WTC11 (cell line): Measurements from ENCODE around the gene RNF224. TPM values are rescaled to one million over a fixed set of nuclear protein-coding genes. Genes with fewer than 3 reads are reported as not detected.
A peak's percentile ranks its signal among the peaks of the same experiment; 100 is the strongest.

ENCODE experiments used
- ATAC-seq: fragments of 200-7000 bp; cut with Tn5 transposase; 2 replicates; pipeline ENCODE4 v1.10.0; 2021; ENCODE audit warnings: mild to moderate bottlenecking, moderate library complexity
- CTCF ChIA-PET: fragments of 300-600 bp; sonication (Branson Sonifier 250); formaldehyde crosslinking; loops from one replicate; lab custom pipeline; 2021; ENCODE audit warnings: antibody characterized with exemption; lab: Charles Lee
- POLR2A ChIA-PET: fragments of 350-600 bp; sonication (Branson Sonifier 250); formaldehyde crosslinking; loops from one replicate; lab custom pipeline; 2021; ENCODE audit warnings: antibody characterized with exemption; lab: Charles Lee
- DNase-seq: peaks from one replicate; pipeline ENCODE4 v3.0.0; 2021; ENCODE audit warnings: low spot score
- H3K27ac Mint-ChIP-seq: 2 replicates; pipeline ENCODE4 v1.8.0; 2021; ENCODE audit warnings: mixed read lengths
- H3K27me3 Mint-ChIP-seq: 2 replicates; pipeline ENCODE4 v1.8.0; 2021; ENCODE audit warnings: low read depth, mild to moderate bottlenecking, moderate library complexity, mixed read lengths
- H3K36me3 Mint-ChIP-seq: 2 replicates; pipeline ENCODE4 v1.8.0; 2021; ENCODE audit warnings: mixed read lengths
- H3K4me1 Mint-ChIP-seq: 2 replicates; pipeline ENCODE4 v1.8.0; 2022; ENCODE audit warnings: mixed read lengths
- H3K4me3 Mint-ChIP-seq: 2 replicates; pipeline ENCODE4 v1.8.0; 2021; ENCODE audit warnings: mild to moderate bottlenecking, moderate library complexity, mixed read lengths
- H3K9me3 Mint-ChIP-seq: 2 replicates; pipeline ENCODE4 v1.8.0; 2021; ENCODE audit warnings: mixed read lengths
- EMX1 ChIP-seq: fragments of 250-450 bp; sonication (Bioruptor Pico); IDR thresholded peaks from 2 replicates; pipeline ENCODE4 v1.8.0; 2021; ENCODE audit warnings: mild to moderate bottlenecking
- ESRRA ChIP-seq: sonication (generic); formaldehyde crosslinking; IDR thresholded peaks from 2 replicates; pipeline ENCODE4 v1.8.1; 2022; ENCODE audit warnings: mild to moderate bottlenecking, missing genetic modification reagents, borderline replicate concordance
- ETV6 ChIP-seq: sonication (generic); formaldehyde crosslinking; IDR thresholded peaks from 2 replicates; pipeline ENCODE4 v1.8.1; 2022; ENCODE audit warnings: mild to moderate bottlenecking, missing genetic modification reagents
- GABPB1 ChIP-seq: sonication (generic); formaldehyde crosslinking; IDR thresholded peaks from 2 replicates; pipeline ENCODE4 v1.8.1; 2023; ENCODE audit warnings: mild to moderate bottlenecking, missing genetic modification reagents
- GRHL2 ChIP-seq: fragments of 250-450 bp; sonication (Bioruptor Pico); IDR thresholded peaks from 2 replicates; pipeline ENCODE4 v1.8.0; 2022; ENCODE audit warnings: mild to moderate bottlenecking, moderate library complexity; ENCODE audit not compliant: insufficient replicate concordance, severe bottlenecking
- KAT7 ChIP-seq: sonication (generic); formaldehyde crosslinking; IDR thresholded peaks from 2 replicates; pipeline ENCODE4 v1.8.1; 2023; ENCODE audit warnings: missing genetic modification reagents, mild to moderate bottlenecking, borderline replicate concordance
- NFE2L1 ChIP-seq: sonication (generic); formaldehyde crosslinking; IDR thresholded peaks from 2 replicates; pipeline ENCODE4 v1.8.1; 2023; ENCODE audit warnings: missing genetic modification reagents
- RORB ChIP-seq: fragments of 250-450 bp; sonication (Bioruptor Pico); IDR thresholded peaks from 2 replicates; pipeline ENCODE4 v1.9.0; 2021; ENCODE audit warnings: mild to moderate bottlenecking
- TCF7 ChIP-seq: sonication (generic); formaldehyde crosslinking; IDR thresholded peaks from 2 replicates; pipeline ENCODE4 v1.8.0; 2022; ENCODE audit warnings: mild to moderate bottlenecking, low read depth, missing genetic modification reagents, moderate library complexity
- TEAD1 ChIP-seq: sonication (generic); formaldehyde crosslinking; IDR thresholded peaks from 2 replicates; pipeline ENCODE4 v1.8.0; 2022; ENCODE audit warnings: mild to moderate bottlenecking, missing genetic modification reagents
- ZNF121 ChIP-seq: sonication (generic); formaldehyde crosslinking; IDR thresholded peaks from 2 replicates; pipeline ENCODE4 v1.8.0; 2023; ENCODE audit warnings: missing genetic modification reagents
- ZNF396 ChIP-seq: fragments of 250-450 bp; sonication (Bioruptor Pico); IDR thresholded peaks from 2 replicates; pipeline ENCODE4 v1.8.0; 2021; ENCODE audit warnings: mild to moderate bottlenecking, moderate library complexity, borderline replicate concordance
- ZNF416 ChIP-seq: fragments of 250-450 bp; sonication (Bioruptor Pico); IDR thresholded peaks from 2 replicates; pipeline ENCODE4 v1.9.0; 2021; ENCODE audit warnings: mild to moderate bottlenecking, inconsistent platforms
- ZNF423 ChIP-seq: fragments of 250-450 bp; sonication (Bioruptor Pico); IDR thresholded peaks from 2 replicates; pipeline ENCODE4 v2.1.2; 2022; ENCODE audit warnings: mild to moderate bottlenecking, moderate library complexity
- total RNA-seq: library from RNA; stranded (reverse); gene quantifications from 3 replicates; pipeline ENCODE4 v1.2.3, GENCODE V29; 2021
- TF ChIP-seq, protein P1 (sequence below): sonication (generic); formaldehyde crosslinking; IDR thresholded peaks from 2 replicates; pipeline ENCODE4 v1.8.1; 2023; ENCODE audit warnings: mild to moderate bottlenecking, moderate library complexity, missing genetic modification reagents
- TF ChIP-seq, protein P2 (sequence below): sonication (generic); formaldehyde crosslinking; IDR thresholded peaks from 2 replicates; pipeline ENCODE4 v1.8.1; 2022; ENCODE audit warnings: low read depth, mild to moderate bottlenecking, moderate library complexity, missing genetic modification reagents, borderline replicate concordance
- TF ChIP-seq, protein P3 (sequence below): sonication (generic); formaldehyde crosslinking; IDR thresholded peaks from 2 replicates; pipeline ENCODE4 v1.8.0; 2023; ENCODE audit warnings: missing genetic modification reagents, mild to moderate bottlenecking, borderline replicate concordance
- TF ChIP-seq, protein P4 (sequence below): sonication (generic); formaldehyde crosslinking; IDR thresholded peaks from 2 replicates; pipeline ENCODE4 v1.8.0; 2023; ENCODE audit warnings: mild to moderate bottlenecking, missing genetic modification reagents
- TF ChIP-seq, protein P5 (sequence below): fragments of 200-600 bp; IDR thresholded peaks from 2 replicates; pipeline ENCODE4 v1.8.0; 2022; ENCODE audit warnings: antibody characterized with exemption

RNF224 gene
- total RNA-seq, 1 experiment from 2014 or later: 0.59 TPM

DNA sequence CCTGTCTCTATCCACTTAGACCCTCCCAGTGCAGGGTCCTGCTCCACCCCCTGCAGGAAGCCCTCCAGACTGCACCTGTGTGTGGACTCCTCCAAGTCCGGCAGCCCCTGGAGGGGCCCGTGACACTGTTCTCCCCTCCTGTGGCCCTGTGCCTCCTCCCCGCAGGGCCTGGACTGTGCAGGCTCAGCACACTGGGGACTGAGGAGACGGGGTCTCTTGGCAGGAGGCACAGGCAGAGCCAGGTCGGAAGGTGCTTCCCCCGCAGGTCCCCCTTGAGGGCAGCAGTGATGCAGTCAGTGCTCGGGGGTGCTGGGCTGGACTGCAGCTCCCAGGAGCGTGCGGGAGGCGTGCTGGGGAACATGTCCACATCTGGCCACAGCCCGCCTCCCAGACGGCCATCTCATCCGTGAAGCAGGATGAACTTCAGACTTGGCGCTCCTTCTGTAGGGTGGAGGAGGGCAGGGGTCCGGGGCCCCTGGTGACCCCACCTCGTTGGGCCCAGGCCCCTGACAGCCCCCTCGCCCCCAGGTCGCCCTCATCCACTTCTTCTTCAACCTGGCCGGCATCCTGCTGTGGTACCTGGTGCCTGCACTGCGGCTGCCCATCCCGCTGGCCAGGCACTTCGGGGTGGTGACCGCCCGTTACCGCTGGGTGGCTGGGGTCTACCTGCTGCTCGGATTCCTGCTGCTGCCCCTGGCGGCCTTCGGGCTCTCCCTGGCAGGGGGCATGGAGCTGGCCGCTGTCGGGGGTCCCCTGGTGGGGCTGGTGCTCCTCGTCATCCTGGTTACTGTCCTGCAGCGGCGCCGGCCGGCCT, 8.3 kb downstream of the RNF224 start (continued):
- TF ChIP-seq ZNF416: no peak
- TF ChIP-seq RORB (CRISPR knock-in tag): no peak
- TF ChIP-seq TEAD1: no peak
- no peak for TF ChIP-seq ZNF121 (CRISPR knock-in tag)
- TF ChIP-seq, protein P1, sequence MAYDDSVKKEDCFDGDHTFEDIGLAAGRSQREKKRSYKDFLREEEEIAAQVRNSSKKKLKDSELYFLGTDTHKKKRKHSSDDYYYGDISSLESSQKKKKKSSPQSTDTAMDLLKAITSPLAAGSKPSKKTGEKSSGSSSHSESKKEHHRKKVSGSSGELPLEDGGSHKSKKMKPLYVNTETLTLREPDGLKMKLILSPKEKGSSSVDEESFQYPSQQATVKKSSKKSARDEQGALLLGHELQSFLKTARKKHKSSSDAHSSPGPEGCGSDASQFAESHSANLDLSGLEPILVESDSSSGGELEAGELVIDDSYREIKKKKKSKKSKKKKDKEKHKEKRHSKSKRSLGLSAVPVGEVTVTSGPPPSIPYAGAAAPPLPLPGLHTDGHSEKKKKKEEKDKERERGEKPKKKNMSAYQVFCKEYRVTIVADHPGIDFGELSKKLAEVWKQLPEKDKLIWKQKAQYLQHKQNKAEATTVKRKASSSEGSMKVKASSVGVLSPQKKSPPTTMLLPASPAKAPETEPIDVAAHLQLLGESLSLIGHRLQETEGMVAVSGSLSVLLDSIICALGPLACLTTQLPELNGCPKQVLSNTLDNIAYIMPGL (CRISPR knock-in tag): no peak
- no peak for TF ChIP-seq ESRRA (CRISPR knock-in tag)

DNA sequence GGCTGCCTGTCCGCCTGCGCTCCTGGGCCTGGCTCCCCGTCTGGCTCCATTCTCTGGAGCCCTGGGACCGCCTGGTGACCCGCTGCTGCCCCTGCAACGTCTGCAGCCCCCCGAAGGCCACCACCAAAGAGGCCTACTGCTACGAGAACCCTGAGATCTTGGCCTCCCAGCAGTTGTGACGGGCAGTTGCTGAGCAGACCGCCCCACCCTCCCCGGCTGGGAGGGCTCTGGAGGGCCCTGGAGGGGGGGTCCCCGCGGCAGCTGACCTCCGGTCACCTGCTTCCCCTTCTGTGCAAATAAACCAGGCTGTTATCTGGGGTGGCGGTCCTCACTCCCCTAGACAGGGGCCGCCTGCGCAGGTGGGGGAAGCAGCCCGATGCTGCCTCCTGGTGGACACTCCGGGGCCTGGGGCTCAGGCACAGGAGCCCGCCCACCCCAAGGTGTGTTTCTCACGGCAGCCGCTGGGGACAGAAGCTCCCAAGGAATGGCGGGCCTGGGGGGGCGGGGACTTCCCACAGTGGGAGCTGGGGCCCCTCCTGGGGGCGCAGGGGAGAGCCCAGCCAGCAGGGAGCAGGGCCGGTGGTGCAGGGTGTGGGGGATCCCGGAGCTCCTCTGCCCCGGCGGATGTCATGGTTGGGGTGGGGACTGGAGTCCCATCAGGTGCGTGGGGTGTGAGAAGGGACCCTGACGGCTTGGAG, 9.1 kb downstream of the RNF224 start:
- ChIA-PET CTCF (interaction anchor here (0.6 to 4.6 kb wide), 91 partner anchors 11 to 632 kb away, joined by 3 to 143 read pairs (median 6); partner anchors contain the start of genes CYSRT1, ENTPD2, ENTPD8 and EXD3), POLR2A (interaction anchor here (0.5 to 0.9 kb wide), 3 partner anchors 21 to 122 kb away, joined by 3 to 4 read pairs (median 3); partner anchors contain the start of genes DPP7 and NRARP)
- Mint-ChIP-seq H3K4me3 (no peak overlapping the region), H3K9me3 (no peaks in the 10 kb centered on the region), H3K27me3 (no peaks in the 10 kb centered on the region), H3K27ac (no peak overlapping the region), H3K4me1 (peaks cover 18% of the 10 kb centered on the region), H3K36me3 (no peaks in the 10 kb centered on the region)
- ATAC-seq (peak; percentile 23), DNase-seq (peak; percentile 96)
- TF ChIP-seq EMX1 (CRISPR knock-in tag) (no peak), GRHL2 (CRISPR knock-in tag) (no peak), ZNF423 (CRISPR knock-in tag) (peak; percentile 87), ETV6 (CRISPR knock-in tag) (peak; percentile 43; the same call in 1 of the 2 replicates), GABPB1 (CRISPR knock-in tag) (peak; percentile 52; the same call in 1 of the 2 replicates), TEAD1 (peak; percentile 77), KAT7 (CRISPR knock-in tag) (no peak), ZNF396 (no peak), ZNF121 (CRISPR knock-in tag) (no peak), NFE2L1 (CRISPR knock-in tag) (no peak), TCF7 (no peak)
- TF ChIP-seq, protein P1 (CRISPR knock-in tag): peak; percentile 88
- TF ChIP-seq, protein P2, sequence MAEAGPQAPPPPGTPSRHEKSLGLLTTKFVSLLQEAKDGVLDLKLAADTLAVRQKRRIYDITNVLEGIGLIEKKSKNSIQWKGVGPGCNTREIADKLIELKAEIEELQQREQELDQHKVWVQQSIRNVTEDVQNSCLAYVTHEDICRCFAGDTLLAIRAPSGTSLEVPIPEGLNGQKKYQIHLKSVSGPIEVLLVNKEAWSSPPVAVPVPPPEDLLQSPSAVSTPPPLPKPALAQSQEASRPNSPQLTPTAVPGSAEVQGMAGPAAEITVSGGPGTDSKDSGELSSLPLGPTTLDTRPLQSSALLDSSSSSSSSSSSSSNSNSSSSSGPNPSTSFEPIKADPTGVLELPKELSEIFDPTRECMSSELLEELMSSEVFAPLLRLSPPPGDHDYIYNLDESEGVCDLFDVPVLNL: no peak
- TF ChIP-seq, protein P3, sequence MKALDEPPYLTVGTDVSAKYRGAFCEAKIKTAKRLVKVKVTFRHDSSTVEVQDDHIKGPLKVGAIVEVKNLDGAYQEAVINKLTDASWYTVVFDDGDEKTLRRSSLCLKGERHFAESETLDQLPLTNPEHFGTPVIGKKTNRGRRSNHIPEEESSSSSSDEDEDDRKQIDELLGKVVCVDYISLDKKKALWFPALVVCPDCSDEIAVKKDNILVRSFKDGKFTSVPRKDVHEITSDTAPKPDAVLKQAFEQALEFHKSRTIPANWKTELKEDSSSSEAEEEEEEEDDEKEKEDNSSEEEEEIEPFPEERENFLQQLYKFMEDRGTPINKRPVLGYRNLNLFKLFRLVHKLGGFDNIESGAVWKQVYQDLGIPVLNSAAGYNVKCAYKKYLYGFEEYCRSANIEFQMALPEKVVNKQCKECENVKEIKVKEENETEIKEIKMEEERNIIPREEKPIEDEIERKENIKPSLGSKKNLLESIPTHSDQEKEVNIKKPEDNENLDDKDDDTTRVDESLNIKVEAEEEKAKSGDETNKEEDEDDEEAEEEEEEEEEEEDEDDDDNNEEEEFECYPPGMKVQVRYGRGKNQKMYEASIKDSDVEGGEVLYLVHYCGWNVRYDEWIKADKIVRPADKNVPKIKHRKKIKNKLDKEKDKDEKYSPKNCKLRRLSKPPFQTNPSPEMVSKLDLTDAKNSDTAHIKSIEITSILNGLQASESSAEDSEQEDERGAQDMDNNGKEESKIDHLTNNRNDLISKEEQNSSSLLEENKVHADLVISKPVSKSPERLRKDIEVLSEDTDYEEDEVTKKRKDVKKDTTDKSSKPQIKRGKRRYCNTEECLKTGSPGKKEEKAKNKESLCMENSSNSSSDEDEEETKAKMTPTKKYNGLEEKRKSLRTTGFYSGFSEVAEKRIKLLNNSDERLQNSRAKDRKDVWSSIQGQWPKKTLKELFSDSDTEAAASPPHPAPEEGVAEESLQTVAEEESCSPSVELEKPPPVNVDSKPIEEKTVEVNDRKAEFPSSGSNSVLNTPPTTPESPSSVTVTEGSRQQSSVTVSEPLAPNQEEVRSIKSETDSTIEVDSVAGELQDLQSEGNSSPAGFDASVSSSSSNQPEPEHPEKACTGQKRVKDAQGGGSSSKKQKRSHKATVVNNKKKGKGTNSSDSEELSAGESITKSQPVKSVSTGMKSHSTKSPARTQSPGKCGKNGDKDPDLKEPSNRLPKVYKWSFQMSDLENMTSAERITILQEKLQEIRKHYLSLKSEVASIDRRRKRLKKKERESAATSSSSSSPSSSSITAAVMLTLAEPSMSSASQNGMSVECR: peak; percentile 84; the same call in 1 of the 2 replicates
- TF ChIP-seq, protein P4, sequence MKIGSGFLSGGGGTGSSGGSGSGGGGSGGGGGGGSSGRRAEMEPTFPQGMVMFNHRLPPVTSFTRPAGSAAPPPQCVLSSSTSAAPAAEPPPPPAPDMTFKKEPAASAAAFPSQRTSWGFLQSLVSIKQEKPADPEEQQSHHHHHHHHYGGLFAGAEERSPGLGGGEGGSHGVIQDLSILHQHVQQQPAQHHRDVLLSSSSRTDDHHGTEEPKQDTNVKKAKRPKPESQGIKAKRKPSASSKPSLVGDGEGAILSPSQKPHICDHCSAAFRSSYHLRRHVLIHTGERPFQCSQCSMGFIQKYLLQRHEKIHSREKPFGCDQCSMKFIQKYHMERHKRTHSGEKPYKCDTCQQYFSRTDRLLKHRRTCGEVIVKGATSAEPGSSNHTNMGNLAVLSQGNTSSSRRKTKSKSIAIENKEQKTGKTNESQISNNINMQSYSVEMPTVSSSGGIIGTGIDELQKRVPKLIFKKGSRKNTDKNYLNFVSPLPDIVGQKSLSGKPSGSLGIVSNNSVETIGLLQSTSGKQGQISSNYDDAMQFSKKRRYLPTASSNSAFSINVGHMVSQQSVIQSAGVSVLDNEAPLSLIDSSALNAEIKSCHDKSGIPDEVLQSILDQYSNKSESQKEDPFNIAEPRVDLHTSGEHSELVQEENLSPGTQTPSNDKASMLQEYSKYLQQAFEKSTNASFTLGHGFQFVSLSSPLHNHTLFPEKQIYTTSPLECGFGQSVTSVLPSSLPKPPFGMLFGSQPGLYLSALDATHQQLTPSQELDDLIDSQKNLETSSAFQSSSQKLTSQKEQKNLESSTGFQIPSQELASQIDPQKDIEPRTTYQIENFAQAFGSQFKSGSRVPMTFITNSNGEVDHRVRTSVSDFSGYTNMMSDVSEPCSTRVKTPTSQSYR (CRISPR knock-in tag): no peak
- TF ChIP-seq, protein P5, sequence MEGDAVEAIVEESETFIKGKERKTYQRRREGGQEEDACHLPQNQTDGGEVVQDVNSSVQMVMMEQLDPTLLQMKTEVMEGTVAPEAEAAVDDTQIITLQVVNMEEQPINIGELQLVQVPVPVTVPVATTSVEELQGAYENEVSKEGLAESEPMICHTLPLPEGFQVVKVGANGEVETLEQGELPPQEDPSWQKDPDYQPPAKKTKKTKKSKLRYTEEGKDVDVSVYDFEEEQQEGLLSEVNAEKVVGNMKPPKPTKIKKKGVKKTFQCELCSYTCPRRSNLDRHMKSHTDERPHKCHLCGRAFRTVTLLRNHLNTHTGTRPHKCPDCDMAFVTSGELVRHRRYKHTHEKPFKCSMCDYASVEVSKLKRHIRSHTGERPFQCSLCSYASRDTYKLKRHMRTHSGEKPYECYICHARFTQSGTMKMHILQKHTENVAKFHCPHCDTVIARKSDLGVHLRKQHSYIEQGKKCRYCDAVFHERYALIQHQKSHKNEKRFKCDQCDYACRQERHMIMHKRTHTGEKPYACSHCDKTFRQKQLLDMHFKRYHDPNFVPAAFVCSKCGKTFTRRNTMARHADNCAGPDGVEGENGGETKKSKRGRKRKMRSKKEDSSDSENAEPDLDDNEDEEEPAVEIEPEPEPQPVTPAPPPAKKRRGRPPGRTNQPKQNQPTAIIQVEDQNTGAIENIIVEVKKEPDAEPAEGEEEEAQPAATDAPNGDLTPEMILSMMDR: peak; percentile 98
